KG1 (cell line): ENCODE results near the gene PIK3C2B.

ENCODE experiments used
- DNase-seq: peaks from one replicate; lab custom pipeline; 2025; lab: John Stamatoyannopoulos, UW

PIK3C2B gene

GRCh38 chr1:204478172-204478899 lies 16.3 kb downstream of the PIK3C2B start:
- no peak for DNase-seq

- DNase-seq, result no peak
Measured at GRCh38 chr1:204477036-204477740, 17.4 kb downstream of the PIK3C2B start.

GRCh38 chr1:204476563-204476962 lies 18.0 kb downstream of the PIK3C2B start:
- DNase-seq, result no peak

- no peak for DNase-seq
Measured at GRCh38 chr1:204475656-204476432, 18.8 kb downstream of the PIK3C2B start.

GRCh38 chr1:204473400-204473965 lies 21.1 kb downstream of the PIK3C2B start:
- no peak for DNase-seq

- DNase-seq, result no peak
Measured at GRCh38 chr1:204472660-204473059, 21.9 kb downstream of the PIK3C2B start.

GRCh38 chr1:204471687-204472086 lies 22.9 kb downstream of the PIK3C2B start:
- DNase-seq, result no peak

- no peak for DNase-seq
Measured at GRCh38 chr1:204469304-204469703, 25.3 kb downstream of the PIK3C2B start.

GRCh38 chr1:204468766-204469302 lies 25.8 kb downstream of the PIK3C2B start:
- no peak for DNase-seq

GRCh38 chr1:204468206-204468605 lies 26.4 kb downstream of the PIK3C2B start:
- no peak for DNase-seq

- DNase-seq, result no peak
Measured at GRCh38 chr1:204466416-204467405, 27.9 kb downstream of the PIK3C2B start.

GRCh38 chr1:204465546-204466415 lies 28.8 kb downstream of the PIK3C2B start:
- no peak for DNase-seq

- no peak for DNase-seq
Measured at GRCh38 chr1:204464701-204465100, 29.9 kb downstream of the PIK3C2B start.

- no peak for DNase-seq
Measured at GRCh38 chr1:204464187-204464631, 30.4 kb downstream of the PIK3C2B start.

GRCh38 chr1:204463125-204464060 lies 31.2 kb downstream of the PIK3C2B start:
- no peak for DNase-seq

- DNase-seq, result no peak
Measured at GRCh38 chr1:204462229-204462561, 32.4 kb downstream of the PIK3C2B start.

- peak; percentile 74 for DNase-seq
Measured at GRCh38 chr1:204461331-204462228, 33.0 kb downstream of the PIK3C2B start.

- no peak for DNase-seq
Measured at GRCh38 chr1:204460346-204460745, 34.3 kb downstream of the PIK3C2B start.
